ENCODE data around the gene TLK1.

DNA sequence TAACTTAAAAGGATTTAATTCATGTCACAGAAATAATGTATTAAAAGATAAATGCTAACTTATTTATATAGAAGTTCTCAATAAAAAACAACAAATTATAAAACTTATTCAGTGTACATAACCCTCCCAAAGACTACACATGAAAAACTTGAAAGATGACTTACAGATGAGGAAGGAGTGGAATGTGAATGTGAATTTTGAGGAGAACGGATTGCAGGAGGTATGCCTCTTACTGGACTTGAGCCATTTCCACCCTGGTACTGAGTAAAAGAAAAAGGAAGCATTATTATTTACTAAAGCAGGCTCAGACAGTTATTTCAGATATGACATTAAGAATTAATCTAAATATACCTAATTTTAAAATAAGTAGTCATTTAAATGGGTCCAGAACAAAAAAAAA, 104.4 kb downstream of the TLK1 start:
- TF ChIP-seq, protein P1, sequence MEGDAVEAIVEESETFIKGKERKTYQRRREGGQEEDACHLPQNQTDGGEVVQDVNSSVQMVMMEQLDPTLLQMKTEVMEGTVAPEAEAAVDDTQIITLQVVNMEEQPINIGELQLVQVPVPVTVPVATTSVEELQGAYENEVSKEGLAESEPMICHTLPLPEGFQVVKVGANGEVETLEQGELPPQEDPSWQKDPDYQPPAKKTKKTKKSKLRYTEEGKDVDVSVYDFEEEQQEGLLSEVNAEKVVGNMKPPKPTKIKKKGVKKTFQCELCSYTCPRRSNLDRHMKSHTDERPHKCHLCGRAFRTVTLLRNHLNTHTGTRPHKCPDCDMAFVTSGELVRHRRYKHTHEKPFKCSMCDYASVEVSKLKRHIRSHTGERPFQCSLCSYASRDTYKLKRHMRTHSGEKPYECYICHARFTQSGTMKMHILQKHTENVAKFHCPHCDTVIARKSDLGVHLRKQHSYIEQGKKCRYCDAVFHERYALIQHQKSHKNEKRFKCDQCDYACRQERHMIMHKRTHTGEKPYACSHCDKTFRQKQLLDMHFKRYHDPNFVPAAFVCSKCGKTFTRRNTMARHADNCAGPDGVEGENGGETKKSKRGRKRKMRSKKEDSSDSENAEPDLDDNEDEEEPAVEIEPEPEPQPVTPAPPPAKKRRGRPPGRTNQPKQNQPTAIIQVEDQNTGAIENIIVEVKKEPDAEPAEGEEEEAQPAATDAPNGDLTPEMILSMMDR (IDR thresholded peaks at IDR 0.05; ENCODE audit: insufficient read depth, low read length), result no peak
- no peak for TF ChIP-seq GABPA (IDR thresholded peaks at IDR 0.05; ENCODE audit: low read depth)
- no peak for TF ChIP-seq POLR2AphosphoS5 (IDR thresholded peaks at IDR 0.05; ENCODE audit: low read depth)
- TF ChIP-seq, protein P2, sequence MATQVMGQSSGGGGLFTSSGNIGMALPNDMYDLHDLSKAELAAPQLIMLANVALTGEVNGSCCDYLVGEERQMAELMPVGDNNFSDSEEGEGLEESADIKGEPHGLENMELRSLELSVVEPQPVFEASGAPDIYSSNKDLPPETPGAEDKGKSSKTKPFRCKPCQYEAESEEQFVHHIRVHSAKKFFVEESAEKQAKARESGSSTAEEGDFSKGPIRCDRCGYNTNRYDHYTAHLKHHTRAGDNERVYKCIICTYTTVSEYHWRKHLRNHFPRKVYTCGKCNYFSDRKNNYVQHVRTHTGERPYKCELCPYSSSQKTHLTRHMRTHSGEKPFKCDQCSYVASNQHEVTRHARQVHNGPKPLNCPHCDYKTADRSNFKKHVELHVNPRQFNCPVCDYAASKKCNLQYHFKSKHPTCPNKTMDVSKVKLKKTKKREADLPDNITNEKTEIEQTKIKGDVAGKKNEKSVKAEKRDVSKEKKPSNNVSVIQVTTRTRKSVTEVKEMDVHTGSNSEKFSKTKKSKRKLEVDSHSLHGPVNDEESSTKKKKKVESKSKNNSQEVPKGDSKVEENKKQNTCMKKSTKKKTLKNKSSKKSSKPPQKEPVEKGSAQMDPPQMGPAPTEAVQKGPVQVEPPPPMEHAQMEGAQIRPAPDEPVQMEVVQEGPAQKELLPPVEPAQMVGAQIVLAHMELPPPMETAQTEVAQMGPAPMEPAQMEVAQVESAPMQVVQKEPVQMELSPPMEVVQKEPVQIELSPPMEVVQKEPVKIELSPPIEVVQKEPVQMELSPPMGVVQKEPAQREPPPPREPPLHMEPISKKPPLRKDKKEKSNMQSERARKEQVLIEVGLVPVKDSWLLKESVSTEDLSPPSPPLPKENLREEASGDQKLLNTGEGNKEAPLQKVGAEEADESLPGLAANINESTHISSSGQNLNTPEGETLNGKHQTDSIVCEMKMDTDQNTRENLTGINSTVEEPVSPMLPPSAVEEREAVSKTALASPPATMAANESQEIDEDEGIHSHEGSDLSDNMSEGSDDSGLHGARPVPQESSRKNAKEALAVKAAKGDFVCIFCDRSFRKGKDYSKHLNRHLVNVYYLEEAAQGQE (IDR thresholded peaks at IDR 0.05; ENCODE audit: insufficient replicate concordance, low read depth), result no peak

All from HL-60 (cell line).